Stimulated activated CD8-positive, alpha-beta memory T cell treated with anti-CD3 and anti-CD28 coated beads, Interleukin-2, amount 100 ng/mL, for 1 hour (primary cell): Measurements from ENCODE around the gene DZIP3.
"Not testable (repeated sequence)": the region's sequence is repeated elsewhere in the genome, so short reads cannot be mapped to it uniquely, and the experiment has no call there.

ENCODE experiments used
- DNase-seq, 2 donors: peaks; one replicate each; pipeline ENCODE4 v3.0.0-alpha.2; 2020; ENCODE audit warnings: low read depth in 2 of 2

Gene DZIP3

GRCh38 chr3:108677811-108678210, 88.3 kb downstream of the DZIP3 start:
- DNase-seq, result no peak

GRCh38 chr3:108692286-108692685, 102.8 kb downstream of the DZIP3 start:
- DNase-seq, result not testable (repeated sequence)

GRCh38 chr3:108698461-108698860, 108.9 kb downstream of the DZIP3 start:
- no peak for DNase-seq

- DNase-seq, result no peak
Observed at GRCh38 chr3:108705045-108705444, 115.5 kb downstream of the DZIP3 start.

GRCh38 chr3:108713009-108713516, 123.5 kb downstream of the DZIP3 start:
- no peak for DNase-seq

GRCh38 chr3:108713816-108714215, 124.3 kb downstream of the DZIP3 start:
- no peak for DNase-seq

- no peak for DNase-seq
Observed at GRCh38 chr3:108718454-108718853, 128.9 kb downstream of the DZIP3 start.

- no peak for DNase-seq
Observed at GRCh38 chr3:108719178-108719806, 129.8 kb downstream of the DZIP3 start.

- DNase-seq, result no peak
Observed at GRCh38 chr3:108722724-108723123, 133.2 kb downstream of the DZIP3 start.

- no peak for DNase-seq
Observed at GRCh38 chr3:108724101-108724500, 134.6 kb downstream of the DZIP3 start.

GRCh38 chr3:108728105-108728504, 138.6 kb downstream of the DZIP3 start:
- no peak for DNase-seq

GRCh38 chr3:108728934-108729333, 139.4 kb downstream of the DZIP3 start:
- DNase-seq, result no peak

- DNase-seq, result no peak
Observed at GRCh38 chr3:108736821-108737220, 147.3 kb downstream of the DZIP3 start.

GRCh38 chr3:108742929-108743328, 153.4 kb downstream of the DZIP3 start:
- DNase-seq, result no peak
